GM12873 (cell line): ENCODE measurements around the gene CACNA1B.

Source experiments
- CTCF ChIP-seq: IDR thresholded peaks from 2 replicates; pipeline ENCODE4 v1.5.1; 2012; ENCODE audit warnings: low read depth, mild to moderate bottlenecking, moderate library complexity, low read length, control low read depth; ENCODE audit not compliant: insufficient read depth; ENCODE audit errors: missing control alignments

The CACNA1B gene

GRCh38 chr9:137881591-137882505 lies 4.3 kb downstream of the CACNA1B start:
- TF ChIP-seq CTCF, result no peak

- TF ChIP-seq CTCF, result no peak
Observed at GRCh38 chr9:137882506-137882821, 4.9 kb downstream of the CACNA1B start.

GRCh38 chr9:137891588-137892423 lies 14.2 kb downstream of the CACNA1B start:
- no peak for TF ChIP-seq CTCF

- TF ChIP-seq CTCF, result no peak
Observed at GRCh38 chr9:137892424-137893191, 15.0 kb downstream of the CACNA1B start.

- TF ChIP-seq CTCF, result no peak
Observed at GRCh38 chr9:137893670-137894069, 16.1 kb downstream of the CACNA1B start.

GRCh38 chr9:137899551-137900360 lies 22.2 kb downstream of the CACNA1B start:
- no peak for TF ChIP-seq CTCF
